Suppressor macrophage (primary cell): Measurements from ENCODE around the gene PCSK4.

Experiments
- DNase-seq, 4 experiments: peaks; one replicate each; pipeline ENCODE4 v3.0.0-alpha.2; 2020 to 2022

The PCSK4 gene

GRCh38 chr19:1437609-1438008 lies 52.5 kb downstream of the PCSK4 start:
- DNase-seq: no peak

- no peak for DNase-seq
Measured at GRCh38 chr19:1435378-1435989, 54.7 kb downstream of the PCSK4 start.

GRCh38 chr19:1434577-1435060 lies 55.5 kb downstream of the PCSK4 start:
- no peak for DNase-seq

- no peak for DNase-seq
Measured at GRCh38 chr19:1434040-1434366, 56.1 kb downstream of the PCSK4 start.

- DNase-seq: no peak
Measured at GRCh38 chr19:1433119-1434039, 56.8 kb downstream of the PCSK4 start.

- no peak for DNase-seq
Measured at GRCh38 chr19:1432507-1432887, 57.7 kb downstream of the PCSK4 start.

- DNase-seq: no peak
Measured at GRCh38 chr19:1431759-1432506, 58.2 kb downstream of the PCSK4 start.
